MM.1S (cell line): Measurements from ENCODE around the gene SFRP5.

ENCODE experiments used
- DNase-seq: peaks from one replicate; pipeline ENCODE4 v3.0.0-alpha.2; 2015
- H2AFZ ChIP-seq: fragments of 300-600 bp; sonication (generic); 2 replicates; pipeline ENCODE4 v1.6.0; 2016; ENCODE audit warnings: antibody characterized with exemption, low read length
- H3F3A ChIP-seq: fragments of 300-600 bp; sonication (generic); 2 replicates; pipeline ENCODE4 v1.6.1; 2016; ENCODE audit warnings: mild to moderate bottlenecking, antibody characterized with exemption, low read length, moderate library complexity, mixed read lengths; ENCODE audit not compliant: insufficient read depth
- H3K27ac ChIP-seq: fragments of 300-600 bp; sonication (generic); 2 replicates; pipeline ENCODE4 v1.5.1; 2016; ENCODE audit warnings: mild to moderate bottlenecking, low read length
- H3K27me3 ChIP-seq: fragments of 300-600 bp; sonication (generic); replicated peaks from 2 replicates; pipeline ENCODE4 v1.6.0; 2016; ENCODE audit warnings: low read length; ENCODE audit not compliant: insufficient read depth
- H3K36me3 ChIP-seq: fragments of 300-600 bp; sonication (generic); replicated peaks from 2 replicates; pipeline ENCODE4 v1.6.1; 2016; ENCODE audit warnings: mild to moderate bottlenecking, low read length, mixed read lengths; ENCODE audit not compliant: insufficient read depth
- H3K4me1 ChIP-seq: fragments of 300-600 bp; sonication (generic); 2 replicates; pipeline ENCODE4 v1.6.1; 2016; ENCODE audit warnings: low read length, mixed read lengths
- H3K4me2 ChIP-seq: fragments of 300-600 bp; sonication (generic); 2 replicates; pipeline ENCODE4 v1.6.0; 2016; ENCODE audit warnings: low read depth, low read length
- H3K4me3 ChIP-seq: fragments of 300-600 bp; sonication (generic); 2 replicates; pipeline ENCODE4 v1.5.1; 2016; ENCODE audit warnings: low read length, mixed read lengths
- H3K79me2 ChIP-seq: fragments of 300-600 bp; sonication (generic); 2 replicates; pipeline ENCODE4 v1.6.1; 2016; ENCODE audit warnings: mixed run types, low read length, mixed read lengths
- H3K9ac ChIP-seq: fragments of 300-600 bp; sonication (generic); 2 replicates; pipeline ENCODE4 v1.6.1; 2016; ENCODE audit warnings: low read length, mixed read lengths
- H3K9me2 ChIP-seq: fragments of 300-600 bp; sonication (generic); replicated peaks from 2 replicates; pipeline ENCODE4 v1.6.1; 2016; ENCODE audit warnings: mild to moderate bottlenecking, low read length, mixed read lengths; ENCODE audit not compliant: insufficient read depth
- H3K9me3 ChIP-seq: fragments of 300-600 bp; sonication (generic); replicated peaks from 2 replicates; pipeline ENCODE4 v1.6.1; 2016; ENCODE audit warnings: mild to moderate bottlenecking, low read length, mixed read lengths; ENCODE audit not compliant: insufficient read depth
- H4K20me1 ChIP-seq: fragments of 300-600 bp; sonication (generic); 2 replicates; pipeline ENCODE4 v1.6.1; 2016; ENCODE audit warnings: mild to moderate bottlenecking, low read length, moderate library complexity, mixed read lengths; ENCODE audit not compliant: insufficient read depth
- EZH2 ChIP-seq: fragments of 300-600 bp; sonication (generic); optimal IDR thresholded peaks from 2 replicates; pipeline ENCODE3; 2017; ENCODE audit warnings: low read depth, mild to moderate bottlenecking, antibody characterized with exemption, low read length, mixed read lengths
- EZH2phosphoT487 ChIP-seq: fragments of 300-600 bp; sonication (generic); IDR thresholded peaks from 2 replicates; pipeline ENCODE4 v1.6.1; 2018; ENCODE audit warnings: antibody characterized with exemption, low read length
- TF ChIP-seq, protein P1 (sequence below): fragments of 300-600 bp; sonication (generic); IDR thresholded peaks from 2 replicates; pipeline ENCODE4 v1.5.1; 2016; ENCODE audit warnings: antibody characterized with exemption, low read length, mixed read lengths

The SFRP5 gene

DNA sequence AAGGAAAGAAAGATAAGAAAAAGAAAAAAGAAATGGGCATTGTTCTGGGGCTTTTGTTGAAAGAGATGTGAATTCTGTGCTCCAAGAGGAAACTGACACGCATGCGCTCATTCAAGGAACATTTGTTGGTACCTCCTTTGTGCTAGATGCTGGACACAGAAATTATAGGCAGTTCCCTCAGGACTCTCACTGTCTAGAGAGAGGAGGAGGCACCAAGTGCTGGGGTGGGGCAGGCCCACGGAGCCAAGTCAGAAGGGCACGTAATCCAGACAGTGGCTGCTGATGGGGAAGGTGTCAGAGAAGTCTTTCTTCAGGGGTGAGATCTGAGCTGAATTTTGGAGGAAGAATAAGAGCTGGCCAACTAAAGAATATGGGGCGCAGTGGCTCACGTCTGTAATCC is 37.8 kb downstream of the SFRP5 start:
- Histone ChIP-seq H3K4me3 (no peak overlapping the region), H4K20me1 (no peaks in the 10 kb centered on the region), H3K27ac (no peak overlapping the region), H3K4me1 (peaks cover 14% of the 10 kb centered on the region), H3K9ac (no peak overlapping the region), H3K36me3 (no peaks in the 10 kb centered on the region), H3K4me2 (no peak overlapping the region), H3K9me3 (no peaks in the 10 kb centered on the region), H3F3A (no peaks in the 10 kb centered on the region), H3K79me2 (peaks cover 20% of the 10 kb centered on the region), H2AFZ (no peak overlapping the region), H3K27me3 (no peaks in the 10 kb centered on the region), H3K9me2 (no peaks in the 10 kb centered on the region)
- TF ChIP-seq EZH2 = no peak
- no peak for TF ChIP-seq EZH2phosphoT487
- TF ChIP-seq, protein P1, sequence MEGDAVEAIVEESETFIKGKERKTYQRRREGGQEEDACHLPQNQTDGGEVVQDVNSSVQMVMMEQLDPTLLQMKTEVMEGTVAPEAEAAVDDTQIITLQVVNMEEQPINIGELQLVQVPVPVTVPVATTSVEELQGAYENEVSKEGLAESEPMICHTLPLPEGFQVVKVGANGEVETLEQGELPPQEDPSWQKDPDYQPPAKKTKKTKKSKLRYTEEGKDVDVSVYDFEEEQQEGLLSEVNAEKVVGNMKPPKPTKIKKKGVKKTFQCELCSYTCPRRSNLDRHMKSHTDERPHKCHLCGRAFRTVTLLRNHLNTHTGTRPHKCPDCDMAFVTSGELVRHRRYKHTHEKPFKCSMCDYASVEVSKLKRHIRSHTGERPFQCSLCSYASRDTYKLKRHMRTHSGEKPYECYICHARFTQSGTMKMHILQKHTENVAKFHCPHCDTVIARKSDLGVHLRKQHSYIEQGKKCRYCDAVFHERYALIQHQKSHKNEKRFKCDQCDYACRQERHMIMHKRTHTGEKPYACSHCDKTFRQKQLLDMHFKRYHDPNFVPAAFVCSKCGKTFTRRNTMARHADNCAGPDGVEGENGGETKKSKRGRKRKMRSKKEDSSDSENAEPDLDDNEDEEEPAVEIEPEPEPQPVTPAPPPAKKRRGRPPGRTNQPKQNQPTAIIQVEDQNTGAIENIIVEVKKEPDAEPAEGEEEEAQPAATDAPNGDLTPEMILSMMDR = no peak
- no peak for DNase-seq

DNA sequence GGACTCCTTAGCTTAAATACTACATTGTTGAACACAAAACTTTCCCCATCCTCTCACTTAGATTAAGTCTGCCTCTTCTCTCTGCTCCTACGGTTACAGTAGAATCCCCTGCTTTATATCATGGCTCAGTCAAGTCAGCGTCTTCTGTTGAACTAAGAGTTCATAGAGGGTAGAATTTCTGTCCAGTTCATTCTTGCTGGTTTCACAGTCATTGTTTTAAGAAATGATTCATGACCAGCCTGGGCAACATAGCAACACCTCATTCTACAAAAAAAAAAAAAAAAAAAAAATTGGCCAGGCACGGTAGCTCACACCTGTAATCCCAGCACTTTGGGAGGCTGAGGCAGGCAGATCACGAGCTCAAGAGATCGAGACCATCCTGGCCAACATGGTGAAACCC is 38.5 kb downstream of the SFRP5 start:
- Histone ChIP-seq H3K79me2 (peaks cover 13% of the 10 kb centered on the region), H3K27me3 (no peaks in the 10 kb centered on the region), H3K4me2 (no peak overlapping the region), H3K36me3 (no peaks in the 10 kb centered on the region), H2AFZ (no peak overlapping the region), H3K9ac (no peak overlapping the region), H4K20me1 (no peaks in the 10 kb centered on the region), H3K4me3 (no peak overlapping the region), H3K9me3 (no peaks in the 10 kb centered on the region), H3K27ac (no peak overlapping the region), H3F3A (no peaks in the 10 kb centered on the region), H3K4me1 (peaks cover 11% of the 10 kb centered on the region), H3K9me2 (no peaks in the 10 kb centered on the region)
- TF ChIP-seq EZH2 (no peak), EZH2phosphoT487 (no peak)
- TF ChIP-seq, protein P1 = no peak
- no peak for DNase-seq

DNA sequence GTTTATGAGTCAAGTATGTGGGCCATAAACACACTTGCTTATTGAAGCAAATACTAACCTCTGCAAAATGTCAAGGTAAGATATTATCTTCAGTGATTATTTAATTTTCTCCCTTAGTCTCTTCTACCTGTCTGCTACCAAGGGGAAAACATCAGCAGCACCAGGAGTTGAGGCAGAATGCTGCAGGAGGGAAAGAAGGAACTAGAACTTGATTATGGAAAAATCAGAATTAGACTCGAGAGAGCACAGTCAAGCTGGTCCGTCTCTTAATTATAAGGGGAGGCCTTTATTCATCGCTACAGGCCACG is 39.8 kb downstream of the SFRP5 start:
- Histone ChIP-seq H2AFZ (no peak overlapping the region), H3K27ac (no peak overlapping the region), H3F3A (no peaks in the 10 kb centered on the region)

More for the DNA sequence above, 39.8 kb downstream of the SFRP5 start:
- Histone ChIP-seq H3K9me3 (no peaks in the 10 kb centered on the region), H3K4me1 (peaks cover 4% of the 10 kb centered on the region), H3K4me2 (no peak overlapping the region), H3K36me3 (no peaks in the 10 kb centered on the region), H3K9me2 (no peaks in the 10 kb centered on the region), H3K27me3 (no peaks in the 10 kb centered on the region; the same call in 1 of the 2 replicates), H4K20me1 (no peaks in the 10 kb centered on the region), H3K4me3 (no peak overlapping the region), H3K9ac (no peak overlapping the region), H3K79me2 (peaks cover under 1% of the 10 kb centered on the region; the same call in 1 of the 2 replicates)
- no peak for TF ChIP-seq EZH2phosphoT487
- TF ChIP-seq, protein P1 = no peak; the same call in 1 of the 2 replicates
- TF ChIP-seq EZH2 = no peak
- no peak for DNase-seq
